Sigmoid colon (tissue), 7 donors: ENCODE measurements around the gene SOCS7. TPM values are rescaled to one million over a fixed set of nuclear protein-coding genes. Genes with fewer than 3 reads are reported as not detected.
"Not testable (repeated sequence)": the region's sequence is repeated elsewhere in the genome, so short reads cannot be mapped to it uniquely, and the experiment has no call there.

Experiments used
- DNase-seq: peaks from one replicate; pipeline ENCODE4 v3.0.0-alpha.2; 2019
- H3K27ac ChIP-seq, 4 donors: fragments of 200-600 bp; sonication (generic); one replicate each; pipeline ENCODE4 v1.5.1; 2016 to 2019; ENCODE audit warnings: mild to moderate bottlenecking in 1 of 4
- H3K27me3 ChIP-seq, 3 donors: fragments of 200-600 bp; sonication (generic); one replicate each; pipeline ENCODE4 v1.5.1; 2019; ENCODE audit warnings: mild to moderate bottlenecking in 1 of 3
- H3K36me3 ChIP-seq, 4 donors: fragments of 200-600 bp; sonication (generic); one replicate each; pipeline ENCODE4 v1.5.1; 2016 to 2019
- H3K4me1 ChIP-seq, 4 donors: fragments of 200-600 bp; sonication (generic); one replicate each; pipeline ENCODE4 v1.5.1; 2017 to 2019
- H3K4me3 ChIP-seq, 4 donors: fragments of 200-600 bp; sonication (generic); one replicate each; pipeline ENCODE4 v1.5.1; 2017 to 2019; ENCODE audit warnings: mild to moderate bottlenecking in 2 of 4, moderate library complexity in 1 of 4
- H3K9me3 ChIP-seq, 4 donors: fragments of 200-600 bp in 3 of 4; sonication (generic) in 3 of 4; one replicate each; pipeline versions ENCODE4 v1.5.1 to v1.6.1; 2013 to 2019
- EP300 ChIP-seq, 4 donors: sonication (generic); formaldehyde crosslinking; IDR thresholded peaks; one replicate each; pipeline ENCODE4 v1.6.1; 2017; ENCODE audit warnings: antibody characterized with exemption in 4 of 4
- POLR2A ChIP-seq, 2 donors: fragments of 450-650 bp; IDR thresholded peaks; one replicate each; pipeline ENCODE4 v1.6.1; 2016; ENCODE audit warnings: antibody characterized with exemption in 2 of 2, mild to moderate bottlenecking in 2 of 2, moderate library complexity in 2 of 2
- POLR2AphosphoS5 ChIP-seq, 4 donors: sonication (generic); formaldehyde crosslinking; IDR thresholded peaks; one replicate each; pipeline ENCODE4 v1.6.1; 2017; ENCODE audit warnings: antibody characterized with exemption in 4 of 4
- WGBS, 2 donors: extraction: QIAGEN DNeasy Blood & Tissue Kit; methylation state at CpG; one replicate each; pipeline ENCODE4 v1.1.7; 2013; 5-methylcytosine and 5-hydroxymethylcytosine counted together
- intact Hi-C: fragments of 100-400 bp; cut with DNase I; formaldehyde crosslinking; loops from one replicate; pipeline ENCODE4 v1.15.1; 2023
- polyA plus RNA-seq, 3 donors: library from polyadenylated mRNA; stranded (reverse); fragments of 200-250 nt; gene quantifications; one replicate each; pipeline ENCODE4 v1.2.3, GENCODE V29; 2013
- total RNA-seq, 4 donors: library from RNA; depleted of rRNA; stranded (reverse); fragments of >200 nt; gene quantifications; one replicate each; pipeline ENCODE4 v1.1.0, GENCODE V29; 2016
- TF ChIP-seq, protein P1 (sequence below), 4 experiments: fragments of 450-650 bp in 3 of 4; fragments of 200-600 bp in 1 of 4; IDR thresholded peaks; one replicate each; pipeline ENCODE4 v1.5.1; 2016 to 2019; ENCODE audit warnings: antibody characterized with exemption in 4 of 4, mild to moderate bottlenecking in 3 of 4, moderate library complexity in 2 of 4
- donor health status: healthy with polysubstance abuse.
- donor health status: Bipolar disorder and iron deficiency.
- donor health status: healthy.

The SOCS7 gene
- total and polyA plus RNA-seq, 7 donors = 1.2 to 20.2 (median 13.9) TPM

DNA sequence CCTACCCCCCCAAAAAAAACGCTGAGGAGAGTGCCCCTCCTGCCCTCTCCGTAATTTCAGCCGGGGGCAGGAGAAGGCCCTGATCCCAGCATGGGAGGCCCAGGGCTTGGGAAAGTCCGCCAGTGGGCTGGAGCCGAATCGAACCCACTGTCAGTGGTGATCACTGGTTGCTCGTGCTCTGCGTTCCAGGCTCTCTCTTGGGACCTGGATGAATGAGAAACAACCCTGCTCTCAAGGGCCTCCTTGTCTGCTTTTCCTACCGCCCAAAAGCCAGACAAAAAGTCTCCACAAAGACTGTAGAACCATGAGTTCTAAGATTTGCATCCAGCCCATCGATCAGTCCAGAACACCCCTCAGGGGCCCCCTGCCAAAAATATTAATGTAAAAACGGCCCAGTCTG is 84.7 kb downstream of the SOCS7 start:
- H3K27ac ChIP-seq = peak overlapping the region; percentile 3 to 69 (median 65)
- no peak for DNase-seq
- no peak overlapping the region for H3K4me3 ChIP-seq
- 75 to 76% methylated on average over 11 of the region's 11 CpGs for WGBS, 2 donors
- H3K27me3 ChIP-seq = no peaks in the 10 kb centered on the region
- H3K4me1 ChIP-seq = peaks cover 0 to 76% (median 61%) of the 10 kb centered on the region in 4 donors
- intact Hi-C loops = no loop called here
- no peaks in the 10 kb centered on the region for H3K9me3 ChIP-seq
- no peaks in the 10 kb centered on the region for H3K36me3 ChIP-seq
- no peak for TF ChIP-seq POLR2A (IDR thresholded peaks at IDR 0.05)
- TF ChIP-seq, protein P1, sequence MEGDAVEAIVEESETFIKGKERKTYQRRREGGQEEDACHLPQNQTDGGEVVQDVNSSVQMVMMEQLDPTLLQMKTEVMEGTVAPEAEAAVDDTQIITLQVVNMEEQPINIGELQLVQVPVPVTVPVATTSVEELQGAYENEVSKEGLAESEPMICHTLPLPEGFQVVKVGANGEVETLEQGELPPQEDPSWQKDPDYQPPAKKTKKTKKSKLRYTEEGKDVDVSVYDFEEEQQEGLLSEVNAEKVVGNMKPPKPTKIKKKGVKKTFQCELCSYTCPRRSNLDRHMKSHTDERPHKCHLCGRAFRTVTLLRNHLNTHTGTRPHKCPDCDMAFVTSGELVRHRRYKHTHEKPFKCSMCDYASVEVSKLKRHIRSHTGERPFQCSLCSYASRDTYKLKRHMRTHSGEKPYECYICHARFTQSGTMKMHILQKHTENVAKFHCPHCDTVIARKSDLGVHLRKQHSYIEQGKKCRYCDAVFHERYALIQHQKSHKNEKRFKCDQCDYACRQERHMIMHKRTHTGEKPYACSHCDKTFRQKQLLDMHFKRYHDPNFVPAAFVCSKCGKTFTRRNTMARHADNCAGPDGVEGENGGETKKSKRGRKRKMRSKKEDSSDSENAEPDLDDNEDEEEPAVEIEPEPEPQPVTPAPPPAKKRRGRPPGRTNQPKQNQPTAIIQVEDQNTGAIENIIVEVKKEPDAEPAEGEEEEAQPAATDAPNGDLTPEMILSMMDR (IDR thresholded peaks at IDR 0.05) = no peak
- no peak for TF ChIP-seq POLR2AphosphoS5 (IDR thresholded peaks at IDR 0.05)
- TF ChIP-seq EP300 (IDR thresholded peaks at IDR 0.05) = no peak

DNA sequence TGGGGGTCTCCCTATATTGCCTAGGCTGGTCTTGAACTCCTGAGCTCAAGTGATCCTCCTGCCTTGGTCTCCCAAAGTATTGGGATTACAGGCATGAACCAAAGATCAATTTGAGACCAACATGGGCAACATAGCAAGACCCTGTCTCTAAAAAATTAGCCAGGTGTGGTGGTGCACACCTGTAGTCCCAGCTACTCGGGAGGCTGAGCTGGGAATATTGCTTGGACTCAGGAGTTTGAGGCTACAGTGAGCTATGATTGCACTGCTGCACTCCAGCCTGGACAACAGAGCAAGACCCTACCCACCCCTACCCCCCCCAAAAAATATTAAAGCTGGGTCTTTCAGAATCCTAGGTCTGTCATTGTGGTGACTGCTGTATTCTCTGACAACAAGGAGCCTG is 85.7 kb downstream of the SOCS7 start:
- 84 to 87% methylated on average over 1 of the region's 1 CpG for WGBS, 2 donors
- H3K27ac ChIP-seq = peak overlapping the region in 1 of 4 donors; percentile 78
- H3K9me3 ChIP-seq, intact Hi-C loops, H3K36me3 ChIP-seq, DNase-seq, H3K4me3 ChIP-seq, H3K27me3 ChIP-seq: not testable (repeated sequence)
- peaks cover 0 to 77% (median 63%) of the 10 kb centered on the region in 4 donors for H3K4me1 ChIP-seq

DNA sequence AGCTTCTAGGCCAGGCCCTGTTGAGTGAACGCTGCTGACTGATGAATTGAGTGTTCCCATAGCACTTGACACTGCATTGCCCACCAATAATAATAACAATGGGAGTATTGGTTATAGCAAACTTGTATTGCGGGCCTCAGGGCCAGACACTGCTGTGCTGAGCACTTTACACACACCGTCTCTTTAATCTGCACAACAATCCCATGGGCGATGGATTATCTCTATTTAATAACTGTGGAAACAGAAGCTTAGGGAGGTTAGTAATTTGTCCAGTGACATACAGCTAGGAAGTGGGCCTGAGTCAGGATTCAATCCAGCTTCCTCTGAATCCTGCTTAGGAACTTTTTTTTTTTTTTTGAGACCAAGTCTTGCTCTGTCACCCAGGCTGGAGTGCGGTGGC is 87.8 kb downstream of the SOCS7 start:
- peak overlapping the region; percentile 71 to 84 (median 76) for H3K27ac ChIP-seq
- H3K4me1 ChIP-seq = peaks cover 0 to 80% (median 70%) of the 10 kb centered on the region in 4 donors
- TF ChIP-seq EP300 (IDR thresholded peaks at IDR 0.05) = no peak
- no peak for TF ChIP-seq POLR2AphosphoS5 (IDR thresholded peaks at IDR 0.05)
- TF ChIP-seq, protein P1 (IDR thresholded peaks at IDR 0.05) = no peak
- no peak for TF ChIP-seq POLR2A (IDR thresholded peaks at IDR 0.05)
- DNase-seq = no peak
- no peak overlapping the region for H3K4me3 ChIP-seq
- no peaks in the 10 kb centered on the region for H3K9me3 ChIP-seq
- H3K27me3 ChIP-seq = no peaks in the 10 kb centered on the region
- WGBS, 2 donors = 91 to 93% methylated on average over 5 of the region's 5 CpGs
- H3K36me3 ChIP-seq = no peaks in the 10 kb centered on the region
- intact Hi-C loops = no loop called here

DNA sequence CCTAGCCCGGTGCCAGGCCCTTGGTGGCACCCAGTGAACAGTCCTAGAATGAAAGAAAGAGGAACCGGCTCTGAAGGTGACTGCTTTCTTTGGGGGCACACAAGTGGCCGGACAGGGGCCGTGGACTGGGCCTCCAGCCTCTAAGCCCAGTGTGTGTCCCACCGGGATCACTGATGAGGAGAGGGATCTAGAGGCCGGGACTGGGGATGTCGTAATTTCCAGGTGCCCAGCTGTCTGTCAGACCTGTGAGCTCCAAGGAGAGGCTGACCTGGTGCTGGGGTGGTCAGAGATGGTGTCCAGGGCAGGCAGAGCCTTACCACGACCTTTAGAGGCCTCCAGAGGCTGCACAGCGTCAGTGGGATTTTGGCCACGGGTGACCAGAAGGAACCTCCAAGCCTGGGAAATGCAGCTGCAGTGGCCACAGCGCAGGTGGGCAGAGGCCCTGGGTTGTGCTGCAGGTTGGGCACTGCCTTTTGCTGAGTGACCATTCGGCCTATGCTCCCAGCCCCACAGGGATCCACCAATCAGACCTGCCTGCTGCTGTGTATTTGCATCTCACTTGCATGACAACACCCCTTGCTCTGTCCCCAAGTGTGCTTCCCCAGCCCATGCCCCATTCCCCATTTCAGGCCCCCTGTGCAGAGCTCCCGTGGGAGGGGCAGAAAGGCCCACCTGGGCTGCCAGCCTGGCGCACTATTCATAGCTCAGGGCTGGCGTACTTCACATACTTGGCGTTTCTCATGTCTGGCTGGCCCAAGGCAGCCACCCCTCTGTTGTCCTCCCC is 89.2 kb downstream of the SOCS7 start:
- 84 to 87% methylated on average over 16 of the region's 16 CpGs for WGBS, 2 donors
- no peak for TF ChIP-seq EP300 (IDR thresholded peaks at IDR 0.05)
- TF ChIP-seq POLR2AphosphoS5 (IDR thresholded peaks at IDR 0.05) = no peak
- TF ChIP-seq POLR2A (IDR thresholded peaks at IDR 0.05) = no peak
- TF ChIP-seq, protein P1 (IDR thresholded peaks at IDR 0.05) = no peak
- intact Hi-C loops = no loop called here
- Histone ChIP-seq H3K27me3 (no peaks in the 10 kb centered on the region), H3K36me3 (no peaks in the 10 kb centered on the region), H3K4me1 (peaks cover 0 to 67% (median 61%) of the 10 kb centered on the region in 4 donors), H3K27ac (peak overlapping the region; percentile 71 to 84 (median 76)), H3K4me3 (no peak overlapping the region), H3K9me3 (no peaks in the 10 kb centered on the region)
- no peak for DNase-seq

DNA sequence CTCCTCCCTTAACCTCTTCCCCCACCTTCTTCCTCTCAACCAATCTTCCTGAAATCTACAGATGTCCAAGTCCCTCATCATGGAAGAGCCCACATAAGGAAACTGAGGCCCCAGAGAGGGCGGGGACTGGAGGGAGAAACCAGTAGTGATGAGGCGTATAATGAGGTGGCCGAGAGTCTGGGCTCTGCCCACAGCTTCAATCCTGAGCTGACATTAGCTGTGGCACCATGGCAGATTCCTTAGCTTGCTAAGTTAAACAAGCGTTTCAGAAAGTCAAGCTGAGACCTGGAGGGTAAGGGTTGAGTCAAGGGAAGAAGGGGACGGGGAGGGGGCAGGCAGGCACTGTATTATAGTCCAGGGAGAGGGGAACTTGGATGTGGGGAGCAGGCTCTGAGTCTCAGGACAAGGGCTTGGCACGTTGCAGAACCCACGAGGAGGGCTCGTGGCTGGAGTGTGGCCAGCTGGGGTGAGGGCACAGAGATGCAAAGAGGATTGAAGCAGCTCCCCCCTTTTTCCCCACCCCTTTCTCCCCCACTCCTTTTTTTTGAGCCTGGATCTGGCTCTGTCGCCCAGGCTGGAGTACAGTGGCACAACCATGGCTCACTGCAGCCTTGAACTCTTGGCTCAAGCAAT is 89.9 kb downstream of the SOCS7 start:
- Histone ChIP-seq H3K36me3 (no peaks in the 10 kb centered on the region), H3K27ac (peak overlapping the region; percentile 71 to 84 (median 76)), H3K4me1 (peaks cover 0 to 62% (median 54%) of the 10 kb centered on the region in 4 donors), H3K9me3 (no peaks in the 10 kb centered on the region), H3K27me3 (no peaks in the 10 kb centered on the region), H3K4me3 (no peak overlapping the region)
- TF ChIP-seq, protein P1 (IDR thresholded peaks at IDR 0.05) = no peak
- TF ChIP-seq POLR2AphosphoS5 (IDR thresholded peaks at IDR 0.05) (no peak), POLR2A (IDR thresholded peaks at IDR 0.05) (no peak), EP300 (IDR thresholded peaks at IDR 0.05) (no peak)
- intact Hi-C loops = no loop called here
- 70 to 80% methylated on average over 9 of the region's 9 CpGs for WGBS, 2 donors
- DNase-seq = no peak
